Suprapubic skin (tissue), 4 donors: ENCODE results near the gene THOC2. TPM values are rescaled to one million over a fixed set of nuclear protein-coding genes. Genes with fewer than 3 reads are reported as not detected.
"Not testable (repeated sequence)": the region's sequence is repeated elsewhere in the genome, so short reads cannot be mapped to it uniquely, and the experiment has no call there.

Source experiments
- DNase-seq, 2 donors: peaks; one replicate each; pipeline ENCODE4 v3.0.0-alpha.2; 2019; ENCODE audit warnings: low spot score in 2 of 2
- H3K27ac ChIP-seq: fragments of 200-600 bp; sonication (generic); one replicate; pipeline ENCODE4 v1.5.1; 2019
- H3K27me3 ChIP-seq: fragments of 200-600 bp; sonication (generic); one replicate; pipeline ENCODE4 v1.5.1; 2019
- H3K36me3 ChIP-seq: fragments of 200-600 bp; sonication (generic); one replicate; pipeline ENCODE4 v1.5.1; 2019
- H3K4me1 ChIP-seq: fragments of 200-600 bp; sonication (generic); one replicate; pipeline ENCODE4 v1.5.1; 2019
- H3K4me3 ChIP-seq: fragments of 200-600 bp; sonication (generic); one replicate; pipeline ENCODE4 v1.5.1; 2019; ENCODE audit warnings: mild to moderate bottlenecking
- H3K9me3 ChIP-seq: fragments of 200-600 bp; sonication (generic); one replicate; pipeline ENCODE4 v1.5.1; 2019
- CTCF ChIP-seq, 2 donors: fragments of 200-600 bp in 1 of 2; fragments of 450-650 bp in 1 of 2; sonication (generic) in 1 of 2; IDR thresholded peaks; one replicate each; pipeline ENCODE4 v1.5.1; 2016 to 2019; ENCODE audit warnings: antibody characterized with exemption in 2 of 2, mild to moderate bottlenecking in 1 of 2, moderate library complexity in 1 of 2
- EP300 ChIP-seq: sonication (generic); formaldehyde crosslinking; IDR thresholded peaks from one replicate; pipeline ENCODE4 v1.6.1; 2017; ENCODE audit warnings: antibody characterized with exemption
- POLR2A ChIP-seq, 2 donors: fragments of 450-650 bp; IDR thresholded peaks; one replicate each; pipeline ENCODE4 v1.6.1; 2017; ENCODE audit warnings: antibody characterized with exemption in 2 of 2, mild to moderate bottlenecking in 2 of 2, moderate library complexity in 2 of 2
- POLR2AphosphoS5 ChIP-seq, 3 donors: sonication (generic); formaldehyde crosslinking; IDR thresholded peaks; one replicate each; pipeline ENCODE4 v1.6.1; 2017; ENCODE audit warnings: antibody characterized with exemption in 3 of 3
- WGBS: methylation state at CpG from one replicate; pipeline ENCODE4 v1.1.5; 2018; 5-methylcytosine and 5-hydroxymethylcytosine counted together
- total RNA-seq, 4 donors: library from RNA; depleted of rRNA; stranded (reverse); fragments of >200 nt; gene quantifications; one replicate each; pipeline ENCODE4 v1.1.0, GENCODE V29; 2016

The THOC2 gene
- total RNA-seq, 4 donors from 2014 or later: 61.6 to 184 (median 71.1) TPM

DNA sequence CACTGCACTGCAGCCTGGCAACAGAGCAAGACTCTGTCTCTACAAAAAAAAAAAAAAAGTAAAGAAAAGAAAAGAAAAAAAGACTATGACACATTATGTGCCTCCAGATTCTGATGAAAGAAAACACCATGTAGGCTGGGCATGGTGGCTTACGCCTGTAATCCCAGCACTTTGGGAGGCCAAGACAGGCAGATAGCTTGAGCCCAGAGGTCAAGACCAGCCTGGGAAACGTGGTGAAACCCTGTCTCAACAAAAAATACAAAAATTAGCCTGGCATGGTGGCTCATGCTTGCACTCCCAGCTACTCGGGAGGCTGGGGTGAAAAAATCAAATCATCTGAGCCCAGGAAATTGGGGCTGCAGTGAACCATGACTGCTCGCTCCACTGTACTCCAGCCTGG lies 19.4 kb downstream of the THOC2 start:
- H3K27ac ChIP-seq: no peak overlapping the region
- 64% methylated on average over 4 of the region's 4 CpGs for WGBS
- H3K27me3 ChIP-seq: no peaks in the 10 kb centered on the region
- H3K4me1 ChIP-seq: no peaks in the 10 kb centered on the region
- no peaks in the 10 kb centered on the region for H3K36me3 ChIP-seq
- H3K9me3 ChIP-seq: no peaks in the 10 kb centered on the region
- TF ChIP-seq POLR2AphosphoS5 (IDR thresholded peaks at IDR 0.05) (no peak), EP300 (no peak), POLR2A (IDR thresholded peaks at IDR 0.05) (no peak), CTCF (IDR thresholded peaks at IDR 0.05) (no peak)
- no peak for DNase-seq
- H3K4me3 ChIP-seq: no peak overlapping the region

- not testable (repeated sequence) for H3K9me3 ChIP-seq, H3K4me3 ChIP-seq, H3K4me1 ChIP-seq, DNase-seq, H3K27ac ChIP-seq, H3K27me3 ChIP-seq, H3K36me3 ChIP-seq
- 92% methylated on average over 5 of the region's 5 CpGs for WGBS
Measured at GRCh38 chrX:123711201-123711600, 21.7 kb downstream of the THOC2 start.

- Histone ChIP-seq H3K9me3 (no peaks in the 10 kb centered on the region), H3K27ac (no peak overlapping the region), H3K4me3 (no peak overlapping the region), H3K36me3 (no peaks in the 10 kb centered on the region), H3K4me1 (no peaks in the 10 kb centered on the region), H3K27me3 (no peaks in the 10 kb centered on the region)
- WGBS: 80% methylated on average over 2 of the region's 2 CpGs
- DNase-seq: no peak
- TF ChIP-seq POLR2AphosphoS5 (IDR thresholded peaks at IDR 0.05): no peak
- TF ChIP-seq EP300: no peak
- no peak for TF ChIP-seq POLR2A (IDR thresholded peaks at IDR 0.05)
- no peak for TF ChIP-seq CTCF (IDR thresholded peaks at IDR 0.05)
Measured at GRCh38 chrX:123704781-123705180, 28.1 kb downstream of the THOC2 start.

DNA sequence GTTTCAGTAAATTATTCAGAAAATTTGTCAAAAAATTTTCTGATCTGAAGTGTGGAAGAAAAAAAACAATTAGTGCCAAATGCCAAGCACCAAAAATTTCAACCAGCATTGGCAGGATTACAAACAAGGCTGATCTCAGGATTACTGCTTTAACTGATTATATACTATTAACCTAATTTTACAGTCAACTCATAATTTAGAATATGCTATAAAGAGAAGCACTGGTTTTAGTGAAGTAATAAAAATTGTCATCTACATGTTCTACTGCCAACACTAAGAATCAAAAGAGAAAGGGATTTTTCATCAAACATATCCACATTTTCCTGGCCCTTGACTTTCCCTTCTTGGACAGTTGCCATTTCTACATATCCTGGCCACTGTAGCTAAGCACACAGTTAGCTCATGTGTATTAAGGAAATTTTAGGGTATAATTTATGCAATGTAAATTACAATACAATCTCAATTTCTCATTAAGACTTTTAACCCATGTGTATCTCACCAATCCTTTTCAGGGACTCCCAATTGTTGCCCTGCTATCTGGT lies 33.8 kb downstream of the THOC2 start:
- no peak overlapping the region for H3K4me3 ChIP-seq

GRCh38 chrX:123696334-123696733 lies 36.5 kb downstream of the THOC2 start:
- no peak overlapping the region for H3K4me3 ChIP-seq
- DNase-seq: no peak
- WGBS: 68% methylated on average over 2 of the region's 2 CpGs
- H3K4me1 ChIP-seq: no peaks in the 10 kb centered on the region
- H3K27me3 ChIP-seq: no peaks in the 10 kb centered on the region
- H3K36me3 ChIP-seq: peaks cover 2% of the 10 kb centered on the region
- no peak for TF ChIP-seq POLR2A (IDR thresholded peaks at IDR 0.05)
- no peak for TF ChIP-seq EP300
- TF ChIP-seq POLR2AphosphoS5 (IDR thresholded peaks at IDR 0.05): no peak
- no peak for TF ChIP-seq CTCF (IDR thresholded peaks at IDR 0.05)
- H3K27ac ChIP-seq: no peak overlapping the region
- H3K9me3 ChIP-seq: no peaks in the 10 kb centered on the region

More for the DNA sequence above, 33.8 kb downstream of the THOC2 start:
- no peak for DNase-seq
- Histone ChIP-seq H3K27ac (no peak overlapping the region), H3K9me3 (no peaks in the 10 kb centered on the region), H3K4me1 (no peaks in the 10 kb centered on the region), H3K36me3 (peaks cover 1% of the 10 kb centered on the region), H3K27me3 (no peaks in the 10 kb centered on the region)
- TF ChIP-seq POLR2A (IDR thresholded peaks at IDR 0.05) (no peak), EP300 (no peak), CTCF (IDR thresholded peaks at IDR 0.05) (no peak), POLR2AphosphoS5 (IDR thresholded peaks at IDR 0.05) (no peak)

- Histone ChIP-seq H3K27me3 (no peaks in the 10 kb centered on the region), H3K27ac (no peak overlapping the region), H3K4me3 (no peak overlapping the region), H3K36me3 (peaks cover 2% of the 10 kb centered on the region), H3K9me3 (no peaks in the 10 kb centered on the region), H3K4me1 (no peaks in the 10 kb centered on the region)
- DNase-seq: no peak
- TF ChIP-seq EP300 (no peak), CTCF (IDR thresholded peaks at IDR 0.05) (no peak)
Measured at GRCh38 chrX:123695242-123695641, 37.6 kb downstream of the THOC2 start.
